ENCODE data around the gene INTS11. TPM values are rescaled to one million over a fixed set of nuclear protein-coding genes. Genes with fewer than 3 reads are reported as not detected.

The INTS11 gene
- total and polyA plus RNA-seq, 9 of the 15 experiments (the other 6 are each of a cell fraction or from before 2014, with no cell fraction given), result 3.6 to 183 (median 110) TPM

- TF ChIP-seq FOXA3 (CRISPR knock-in tag; conservative IDR thresholded peaks at IDR 0.05 in 1 of 2, IDR thresholded peaks at IDR 0.05 in 1 of 2), result 0 out of 4 replicates have a peak, but pooled peaks of 1 of the 2 experiments have one; percentile 27
- TF ChIP-seq FOXP1 (CRISPR knock-in tag; IDR thresholded peaks at IDR 0.05), result 0 out of 2 replicates have a peak, but pooled peaks have one; percentile 16
- TF ChIP-seq, protein P1, sequence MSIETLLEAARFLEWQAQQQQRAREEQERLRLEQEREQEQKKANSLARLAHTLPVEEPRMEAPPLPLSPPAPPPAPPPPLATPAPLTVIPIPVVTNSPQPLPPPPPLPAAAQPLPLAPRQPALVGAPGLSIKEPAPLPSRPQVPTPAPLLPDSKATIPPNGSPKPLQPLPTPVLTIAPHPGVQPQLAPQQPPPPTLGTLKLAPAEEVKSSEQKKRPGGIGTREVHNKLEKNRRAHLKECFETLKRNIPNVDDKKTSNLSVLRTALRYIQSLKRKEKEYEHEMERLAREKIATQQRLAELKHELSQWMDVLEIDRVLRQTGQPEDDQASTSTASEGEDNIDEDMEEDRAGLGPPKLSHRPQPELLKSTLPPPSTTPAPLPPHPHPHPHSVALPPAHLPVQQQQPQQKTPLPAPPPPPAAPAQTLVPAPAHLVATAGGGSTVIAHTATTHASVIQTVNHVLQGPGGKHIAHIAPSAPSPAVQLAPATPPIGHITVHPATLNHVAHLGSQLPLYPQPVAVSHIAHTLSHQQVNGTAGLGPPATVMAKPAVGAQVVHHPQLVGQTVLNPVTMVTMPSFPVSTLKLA (conservative IDR thresholded peaks at IDR 0.05), result peak in 1 of 2 experiments; percentile 72; a peak in 2 of 4 replicates
- TF ChIP-seq FOXJ3 (CRISPR knock-in tag; IDR thresholded peaks at IDR 0.05), result no peak
- TF ChIP-seq KLF1 (tag; IDR thresholded peaks at IDR 0.05), result no peak
- TF ChIP-seq ZNF239 (CRISPR knock-in tag; IDR thresholded peaks at IDR 0.05), result no peak
- no peak for TF ChIP-seq HNRNPUL1 (IDR thresholded peaks at IDR 0.05; ENCODE audit: low read length)
- no peak for TF ChIP-seq ZNF311 (CRISPR knock-in tag; IDR thresholded peaks at IDR 0.05)
- no peak for TF ChIP-seq ZNF274 (IDR thresholded peaks at IDR 0.05; ENCODE audit: borderline replicate concordance, low read depth, low read length)
- no peak for TF ChIP-seq XRCC5 (IDR thresholded peaks at IDR 0.05; ENCODE audit: low read depth, low read length)
- TF ChIP-seq NEUROD1 (IDR thresholded peaks at IDR 0.05; ENCODE audit: borderline replicate concordance, low read depth, low read length, partially characterized antibody), result no peak
- no peak for TF ChIP-seq ZNF347 (CRISPR knock-in tag; IDR thresholded peaks at IDR 0.05; ENCODE audit: low read depth)
- no peak for TF ChIP-seq SMARCB1 (IDR thresholded peaks at IDR 0.05; ENCODE audit: insufficient read length, low read depth)
- TF ChIP-seq SP2 (IDR thresholded peaks at IDR 0.05; ENCODE audit: extremely low read depth, low read depth, low read length, poor library complexity, severe bottlenecking), result peak; percentile 7
- TF ChIP-seq CTCFL (IDR thresholded peaks at IDR 0.05; ENCODE audit: borderline replicate concordance, insufficient read depth, low read depth, low read length, poor library complexity, severe bottlenecking), result no peak
- TF ChIP-seq HDAC3 (IDR thresholded peaks at IDR 0.05; ENCODE audit: borderline replicate concordance, partially characterized antibody), result no peak
- TF ChIP-seq, protein P2, sequence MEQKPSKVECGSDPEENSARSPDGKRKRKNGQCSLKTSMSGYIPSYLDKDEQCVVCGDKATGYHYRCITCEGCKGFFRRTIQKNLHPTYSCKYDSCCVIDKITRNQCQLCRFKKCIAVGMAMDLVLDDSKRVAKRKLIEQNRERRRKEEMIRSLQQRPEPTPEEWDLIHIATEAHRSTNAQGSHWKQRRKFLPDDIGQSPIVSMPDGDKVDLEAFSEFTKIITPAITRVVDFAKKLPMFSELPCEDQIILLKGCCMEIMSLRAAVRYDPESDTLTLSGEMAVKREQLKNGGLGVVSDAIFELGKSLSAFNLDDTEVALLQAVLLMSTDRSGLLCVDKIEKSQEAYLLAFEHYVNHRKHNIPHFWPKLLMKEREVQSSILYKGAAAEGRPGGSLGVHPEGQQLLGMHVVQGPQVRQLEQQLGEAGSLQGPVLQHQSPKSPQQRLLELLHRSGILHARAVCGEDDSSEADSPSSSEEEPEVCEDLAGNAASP (IDR thresholded peaks at IDR 0.05), result no peak
- TF ChIP-seq CC2D1A (IDR thresholded peaks at IDR 0.05), result no peak
- peak in 1 of 2 experiments; percentile 49; a peak in 1 of 4 replicates for TF ChIP-seq HDAC1 (IDR thresholded peaks at IDR 0.05)
- no peak for TF ChIP-seq KDM5B (IDR thresholded peaks at IDR 0.05; ENCODE audit: insufficient replicate concordance, low read depth, low read length)
Measured at GRCh38 chr1:1293263-1294249, 30.9 kb downstream of the INTS11 start (continued).

Data from K562 (cell line).